KMS-11 (cell line): ENCODE measurements around the gene ZIC3.

Experiments used
- H2AFZ ChIP-seq: fragments of 200-600 bp; sonication (generic); 2 replicates; pipeline ENCODE4 v1.6.1; 2016; ENCODE audit warnings: antibody characterized with exemption, mixed run types, low read depth
- H3K27ac ChIP-seq: fragments of 200-600 bp; sonication (generic); 2 replicates; pipeline ENCODE4 v1.6.1; 2016; ENCODE audit warnings: mild to moderate bottlenecking, mixed run types
- H3K27me3 ChIP-seq: fragments of 200-600 bp; sonication (generic); 2 replicates; pipeline ENCODE4 v1.6.1; 2017; ENCODE audit warnings: mild to moderate bottlenecking, low read depth, mixed run types, moderate library complexity; ENCODE audit not compliant: insufficient read depth
- H3K36me3 ChIP-seq: fragments of 200-600 bp; sonication (generic); 2 replicates; pipeline ENCODE4 v1.6.1; 2017; ENCODE audit warnings: mild to moderate bottlenecking, mixed run types; ENCODE audit not compliant: insufficient read depth
- H3K4me1 ChIP-seq: fragments of 200-600 bp; sonication (generic); 2 replicates; pipeline ENCODE4 v1.6.1; 2016; ENCODE audit warnings: mild to moderate bottlenecking, low read depth, mixed run types; ENCODE audit not compliant: poor library complexity, severe bottlenecking
- H3K4me2 ChIP-seq: fragments of 200-600 bp; sonication (generic); 2 replicates; pipeline ENCODE4 v1.7.0; 2016; ENCODE audit warnings: mild to moderate bottlenecking, mixed run types
- H3K4me3 ChIP-seq: fragments of 200-600 bp; sonication (generic); IDR thresholded peaks from 2 replicates; pipeline ENCODE4 v1.6.1; 2017; ENCODE audit warnings: low read depth, low read length, mixed read lengths; ENCODE audit not compliant: insufficient read depth
- H3K79me2 ChIP-seq: fragments of 200-600 bp; sonication (generic); 2 replicates; pipeline ENCODE4 v1.6.1; 2016; ENCODE audit warnings: low read depth, mixed run types; ENCODE audit not compliant: insufficient read depth
- H3K9ac ChIP-seq: fragments of 200-600 bp; sonication (generic); 2 replicates; pipeline ENCODE4 v1.6.1; 2016; ENCODE audit warnings: mild to moderate bottlenecking, mixed run types
- H4K20me1 ChIP-seq: fragments of 200-600 bp; sonication (generic); 2 replicates; pipeline ENCODE4 v1.6.1; 2016; ENCODE audit warnings: mild to moderate bottlenecking, mixed run types; ENCODE audit not compliant: insufficient read depth
- CTCF ChIP-seq: fragments of 200-600 bp; sonication (generic); conservative IDR thresholded peaks from 2 replicates; pipeline ENCODE4 v1.6.1; 2017; ENCODE audit warnings: low read depth, mild to moderate bottlenecking, antibody characterized with exemption, low read length, moderate library complexity, mixed read lengths

ZIC3 gene

GRCh38 chrX:137562096-137562495, 3.8 kb upstream of the ZIC3 start:
- H3K27me3 ChIP-seq: no peaks in the 10 kb centered on the region
- no peaks in the 10 kb centered on the region for H3K79me2 ChIP-seq
- no peak for TF ChIP-seq CTCF
- H4K20me1 ChIP-seq: no peaks in the 10 kb centered on the region
- H3K36me3 ChIP-seq: no peaks in the 10 kb centered on the region
- no peak overlapping the region for H2AFZ ChIP-seq
- no peak overlapping the region for H3K4me3 ChIP-seq
- H3K4me1 ChIP-seq: no peaks in the 10 kb centered on the region
- H3K27ac ChIP-seq: no peak overlapping the region
- H3K4me2 ChIP-seq: no peak overlapping the region
- H3K9ac ChIP-seq: no peak overlapping the region

GRCh38 chrX:137563681-137564651, 2.0 kb upstream of the ZIC3 start:
- Histone ChIP-seq H3K27me3 (no peaks in the 10 kb centered on the region), H3K4me3 (no peak overlapping the region), H3K36me3 (no peaks in the 10 kb centered on the region), H4K20me1 (no peaks in the 10 kb centered on the region), H3K79me2 (no peaks in the 10 kb centered on the region), H3K27ac (no peak overlapping the region), H3K4me2 (no peak overlapping the region), H3K4me1 (no peaks in the 10 kb centered on the region), H2AFZ (no peak overlapping the region), H3K9ac (no peak overlapping the region)
- no peak for TF ChIP-seq CTCF

DNA sequence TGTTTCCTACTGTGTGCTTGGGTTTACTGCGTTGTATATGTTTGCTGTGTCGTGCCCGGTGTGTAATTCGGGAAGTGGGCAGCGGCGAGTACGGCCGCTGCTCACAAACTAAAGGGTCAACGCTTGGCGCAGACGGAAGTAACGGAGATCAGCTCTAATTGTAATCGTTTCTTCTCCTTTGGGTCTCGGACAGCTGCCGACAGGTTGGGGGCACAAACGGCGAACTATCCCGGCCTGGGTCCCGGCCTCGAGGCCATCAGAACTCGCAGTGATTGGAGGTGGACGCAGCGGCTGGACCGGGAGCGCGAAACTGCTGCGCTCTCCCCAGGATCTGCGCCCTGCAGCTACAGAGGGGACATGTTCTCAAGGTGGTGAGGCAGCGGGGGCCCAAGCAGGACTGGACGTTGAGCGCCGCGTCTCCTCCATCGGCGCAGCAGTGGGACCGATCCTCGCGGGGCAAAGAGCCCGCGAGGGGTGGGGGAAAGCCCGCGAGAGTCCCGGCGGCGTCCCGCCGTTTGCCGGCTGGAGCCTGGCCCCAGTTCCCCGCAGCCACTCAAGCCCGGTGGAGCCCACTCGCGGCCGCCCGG, 516 bp upstream of the ZIC3 start:
- Histone ChIP-seq H3K27ac (no peak overlapping the region), H3K4me2 (no peak overlapping the region), H3K27me3 (no peaks in the 10 kb centered on the region), H3K4me3 (no peak overlapping the region), H3K36me3 (no peaks in the 10 kb centered on the region), H4K20me1 (no peaks in the 10 kb centered on the region), H3K9ac (no peak overlapping the region), H2AFZ (no peak overlapping the region), H3K79me2 (no peaks in the 10 kb centered on the region), H3K4me1 (no peaks in the 10 kb centered on the region)
- no peak for TF ChIP-seq CTCF

- Histone ChIP-seq H3K79me2 (no peaks in the 10 kb centered on the region), H3K27ac (no peak overlapping the region), H2AFZ (no peak overlapping the region), H3K4me3 (no peak overlapping the region), H3K36me3 (no peaks in the 10 kb centered on the region), H3K27me3 (no peaks in the 10 kb centered on the region), H3K9ac (no peak overlapping the region), H4K20me1 (no peaks in the 10 kb centered on the region), H3K4me2 (no peak overlapping the region), H3K4me1 (no peaks in the 10 kb centered on the region)
- TF ChIP-seq CTCF: no peak
Measured at GRCh38 chrX:137566746-137567679, 1.1 kb downstream of the ZIC3 start.
